Loucy (cell line): ENCODE results near the gene BACH1.
"Not testable (repeated sequence)": the region's sequence is repeated elsewhere in the genome, so short reads cannot be mapped to it uniquely, and the experiment has no call there.

Experiments used
- EZH2phosphoT487 ChIP-seq: fragments of 200-600 bp; IDR thresholded peaks from 2 replicates; pipeline ENCODE4 v1.6.1; 2018; ENCODE audit warnings: antibody characterized with exemption, mild to moderate bottlenecking, moderate library complexity, borderline replicate concordance
- TF ChIP-seq, protein P1 (sequence below): fragments of 200-600 bp; sonication (generic); conservative IDR thresholded peaks from 2 replicates; pipeline ENCODE4 v1.5.1; 2014; ENCODE audit warnings: mild to moderate bottlenecking, antibody characterized with exemption, low read length

DNA sequence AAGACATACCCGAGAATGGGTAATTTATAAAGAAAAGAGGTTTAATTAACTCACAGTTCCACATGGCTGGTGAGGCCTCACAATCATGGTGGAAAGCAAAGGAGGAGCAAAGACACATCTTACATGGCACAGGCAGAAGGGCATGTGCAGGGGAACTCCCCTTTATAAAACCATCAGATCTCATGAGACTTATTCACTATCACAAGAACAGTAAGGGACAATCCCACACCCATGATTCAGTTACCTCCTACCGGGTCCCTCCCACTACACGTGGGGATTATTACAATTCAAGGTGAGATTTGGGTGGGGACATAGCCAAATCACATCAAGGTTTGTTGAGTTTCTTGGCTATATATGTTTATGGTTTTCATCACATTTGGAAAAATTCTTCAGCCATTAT, 16.9 kb upstream of the BACH1 start:
- TF ChIP-seq, protein P1, sequence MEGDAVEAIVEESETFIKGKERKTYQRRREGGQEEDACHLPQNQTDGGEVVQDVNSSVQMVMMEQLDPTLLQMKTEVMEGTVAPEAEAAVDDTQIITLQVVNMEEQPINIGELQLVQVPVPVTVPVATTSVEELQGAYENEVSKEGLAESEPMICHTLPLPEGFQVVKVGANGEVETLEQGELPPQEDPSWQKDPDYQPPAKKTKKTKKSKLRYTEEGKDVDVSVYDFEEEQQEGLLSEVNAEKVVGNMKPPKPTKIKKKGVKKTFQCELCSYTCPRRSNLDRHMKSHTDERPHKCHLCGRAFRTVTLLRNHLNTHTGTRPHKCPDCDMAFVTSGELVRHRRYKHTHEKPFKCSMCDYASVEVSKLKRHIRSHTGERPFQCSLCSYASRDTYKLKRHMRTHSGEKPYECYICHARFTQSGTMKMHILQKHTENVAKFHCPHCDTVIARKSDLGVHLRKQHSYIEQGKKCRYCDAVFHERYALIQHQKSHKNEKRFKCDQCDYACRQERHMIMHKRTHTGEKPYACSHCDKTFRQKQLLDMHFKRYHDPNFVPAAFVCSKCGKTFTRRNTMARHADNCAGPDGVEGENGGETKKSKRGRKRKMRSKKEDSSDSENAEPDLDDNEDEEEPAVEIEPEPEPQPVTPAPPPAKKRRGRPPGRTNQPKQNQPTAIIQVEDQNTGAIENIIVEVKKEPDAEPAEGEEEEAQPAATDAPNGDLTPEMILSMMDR, result not testable (repeated sequence)
- not testable (repeated sequence) for TF ChIP-seq EZH2phosphoT487
